WTC11 (cell line): ENCODE data around the gene FBXL7. TPM values are rescaled to one million over a fixed set of nuclear protein-coding genes. Genes with fewer than 3 reads are reported as not detected.

Experiments used
- ATAC-seq: fragments of 200-7000 bp; cut with Tn5 transposase; 2 replicates; pipeline ENCODE4 v1.10.0; 2021; ENCODE audit warnings: mild to moderate bottlenecking, moderate library complexity
- CTCF ChIA-PET: fragments of 300-600 bp; sonication (Branson Sonifier 250); formaldehyde crosslinking; loops from one replicate; lab custom pipeline; 2021; ENCODE audit warnings: antibody characterized with exemption; lab: Charles Lee
- POLR2A ChIA-PET: fragments of 350-600 bp; sonication (Branson Sonifier 250); formaldehyde crosslinking; loops from one replicate; lab custom pipeline; 2021; ENCODE audit warnings: antibody characterized with exemption; lab: Charles Lee
- DNase-seq: peaks from one replicate; pipeline ENCODE4 v3.0.0; 2021; ENCODE audit warnings: low spot score
- H3K27ac Mint-ChIP-seq: 2 replicates; pipeline ENCODE4 v1.8.0; 2021; ENCODE audit warnings: mixed read lengths
- H3K27me3 Mint-ChIP-seq: 2 replicates; pipeline ENCODE4 v1.8.0; 2021; ENCODE audit warnings: low read depth, mild to moderate bottlenecking, moderate library complexity, mixed read lengths
- H3K36me3 Mint-ChIP-seq: 2 replicates; pipeline ENCODE4 v1.8.0; 2021; ENCODE audit warnings: mixed read lengths
- H3K4me1 Mint-ChIP-seq: 2 replicates; pipeline ENCODE4 v1.8.0; 2022; ENCODE audit warnings: mixed read lengths
- H3K4me3 Mint-ChIP-seq: 2 replicates; pipeline ENCODE4 v1.8.0; 2021; ENCODE audit warnings: mild to moderate bottlenecking, moderate library complexity, mixed read lengths
- H3K9me3 Mint-ChIP-seq: 2 replicates; pipeline ENCODE4 v1.8.0; 2021; ENCODE audit warnings: mixed read lengths
- CREB1 ChIP-seq: sonication (generic); formaldehyde crosslinking; IDR thresholded peaks from 2 replicates; pipeline ENCODE4 v1.8.0; 2023; ENCODE audit warnings: mild to moderate bottlenecking, missing genetic modification reagents
- CREM ChIP-seq: sonication (generic); formaldehyde crosslinking; IDR thresholded peaks from 2 replicates; pipeline ENCODE4 v1.8.1; 2022; ENCODE audit warnings: mild to moderate bottlenecking, missing genetic modification reagents, moderate library complexity
- ETV6 ChIP-seq: sonication (generic); formaldehyde crosslinking; IDR thresholded peaks from 2 replicates; pipeline ENCODE4 v1.8.1; 2022; ENCODE audit warnings: mild to moderate bottlenecking, missing genetic modification reagents
- FOXP1 ChIP-seq: sonication (generic); formaldehyde crosslinking; IDR thresholded peaks from 2 replicates; pipeline ENCODE4 v1.8.0; 2022; ENCODE audit warnings: missing genetic modification reagents, mild to moderate bottlenecking, moderate library complexity, borderline replicate concordance
- GRHL2 ChIP-seq: fragments of 250-450 bp; sonication (Bioruptor Pico); IDR thresholded peaks from 2 replicates; pipeline ENCODE4 v1.8.0; 2022; ENCODE audit warnings: mild to moderate bottlenecking, moderate library complexity; ENCODE audit not compliant: insufficient replicate concordance, severe bottlenecking
- HMGA2 ChIP-seq: fragments of 250-450 bp; sonication (Bioruptor Pico); IDR thresholded peaks from 2 replicates; pipeline ENCODE4 v1.4.0; 2021; ENCODE audit warnings: mild to moderate bottlenecking, moderate library complexity
- HMGXB4 ChIP-seq: sonication (generic); formaldehyde crosslinking; IDR thresholded peaks from 2 replicates; pipeline ENCODE4 v1.8.1; 2023; ENCODE audit warnings: mild to moderate bottlenecking, moderate library complexity, missing genetic modification reagents
- IRF2 ChIP-seq: sonication (generic); formaldehyde crosslinking; IDR thresholded peaks from 2 replicates; pipeline ENCODE4 v1.8.0; 2022; ENCODE audit warnings: low read depth, missing genetic modification reagents, borderline replicate concordance
- NFATC4 ChIP-seq: fragments of 250-450 bp; sonication (Bioruptor Pico); IDR thresholded peaks from 2 replicates; pipeline ENCODE4 v1.9.0; 2021; ENCODE audit warnings: mild to moderate bottlenecking
- STAT6 ChIP-seq: sonication (generic); formaldehyde crosslinking; conservative IDR thresholded peaks from 2 replicates; pipeline ENCODE4 v1.8.1; 2023; ENCODE audit warnings: mild to moderate bottlenecking, low read depth, missing genetic modification reagents, moderate library complexity
- TCF7 ChIP-seq: sonication (generic); formaldehyde crosslinking; IDR thresholded peaks from 2 replicates; pipeline ENCODE4 v1.8.0; 2022; ENCODE audit warnings: mild to moderate bottlenecking, low read depth, missing genetic modification reagents, moderate library complexity
- ZBTB21 ChIP-seq: sonication (generic); formaldehyde crosslinking; IDR thresholded peaks from 2 replicates; pipeline ENCODE4 v1.8.1; 2023; ENCODE audit warnings: mild to moderate bottlenecking, missing genetic modification reagents, borderline replicate concordance
- ZNF219 ChIP-seq: sonication (generic); formaldehyde crosslinking; IDR thresholded peaks from 2 replicates; pipeline ENCODE4 v1.8.0; 2023; ENCODE audit warnings: missing genetic modification reagents, mild to moderate bottlenecking, borderline replicate concordance
- ZNF232 ChIP-seq: sonication (generic); formaldehyde crosslinking; IDR thresholded peaks from 2 replicates; pipeline ENCODE4 v1.8.0; 2022; ENCODE audit warnings: mild to moderate bottlenecking, missing genetic modification reagents
- ZNF423 ChIP-seq: fragments of 250-450 bp; sonication (Bioruptor Pico); IDR thresholded peaks from 2 replicates; pipeline ENCODE4 v2.1.2; 2022; ENCODE audit warnings: mild to moderate bottlenecking, moderate library complexity
- total RNA-seq: library from RNA; stranded (reverse); gene quantifications from 3 replicates; pipeline ENCODE4 v1.2.3, GENCODE V29; 2021
- TF ChIP-seq, protein P1 (sequence below): fragments of 250-450 bp; sonication (Bioruptor Pico); IDR thresholded peaks from 2 replicates; pipeline ENCODE4 v1.9.0; 2021; ENCODE audit warnings: mild to moderate bottlenecking

FBXL7 gene
- total RNA-seq, 1 experiment from 2014 or later, result 13.8 TPM

DNA sequence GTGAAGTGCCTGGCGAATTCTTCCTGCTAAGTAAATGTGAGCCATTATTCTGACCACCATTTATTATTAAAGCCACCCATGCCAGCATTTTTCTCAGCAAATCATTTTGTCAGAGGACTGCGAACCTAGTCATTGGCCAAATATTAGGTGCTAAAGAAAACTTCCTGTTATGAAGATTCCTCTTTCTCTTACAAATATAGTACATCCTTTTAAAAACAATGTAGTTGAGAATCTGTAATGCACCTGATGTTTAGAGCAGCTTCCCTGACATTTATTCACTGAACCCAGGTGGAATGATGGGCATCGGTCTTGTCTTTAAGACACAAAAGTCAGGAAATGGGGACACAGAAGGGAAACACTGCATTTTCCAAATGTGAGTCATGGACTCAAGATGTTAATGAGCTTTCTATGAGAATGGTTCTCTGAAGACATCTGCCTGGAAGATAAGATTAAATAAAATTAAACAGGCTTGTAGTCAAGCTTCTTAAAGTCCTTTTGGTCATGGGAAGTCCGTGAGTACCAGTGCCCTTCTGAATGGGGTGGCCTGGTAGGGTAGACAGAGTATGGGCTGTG is 290.6 kb downstream of the FBXL7 start (continued):
- TF ChIP-seq STAT6 (CRISPR knock-in tag), result no peak

DNA sequence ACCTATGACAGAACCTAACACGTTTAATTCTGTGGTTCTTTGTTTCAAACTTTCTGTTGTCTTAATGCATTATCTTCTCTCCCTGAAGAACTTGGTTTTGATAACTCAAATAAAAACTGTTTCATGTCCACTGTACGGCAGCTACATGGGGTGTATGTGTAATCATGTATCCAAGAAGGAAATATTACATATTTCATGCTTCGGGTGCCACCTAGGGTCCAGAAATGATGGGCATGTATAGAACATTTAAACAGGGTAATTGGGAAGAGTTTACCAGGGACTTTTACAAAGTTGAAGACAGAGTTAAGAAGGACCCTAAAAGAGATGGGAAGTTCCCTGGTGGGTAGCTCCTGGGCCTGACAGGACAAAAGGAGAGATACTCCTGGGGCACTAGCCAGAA is 291.3 kb downstream of the FBXL7 start:
- Mint-ChIP-seq H3K27ac (no peak overlapping the region), H3K4me3 (no peak overlapping the region), H3K27me3 (no peaks in the 10 kb centered on the region), H3K4me1 (peaks cover 30% of the 10 kb centered on the region), H3K9me3 (peaks cover 12% of the 10 kb centered on the region), H3K36me3 (peaks cover 7% of the 10 kb centered on the region)
- TF ChIP-seq IRF2 (CRISPR knock-in tag), result no peak
- no peak for TF ChIP-seq TCF7 (CRISPR knock-in tag)
- TF ChIP-seq CREB1 (CRISPR knock-in tag), result no peak
- TF ChIP-seq, protein P1, sequence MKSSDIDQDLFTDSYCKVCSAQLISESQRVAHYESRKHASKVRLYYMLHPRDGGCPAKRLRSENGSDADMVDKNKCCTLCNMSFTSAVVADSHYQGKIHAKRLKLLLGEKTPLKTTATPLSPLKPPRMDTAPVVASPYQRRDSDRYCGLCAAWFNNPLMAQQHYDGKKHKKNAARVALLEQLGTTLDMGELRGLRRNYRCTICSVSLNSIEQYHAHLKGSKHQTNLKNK (CRISPR knock-in tag), result no peak
- TF ChIP-seq CREM (CRISPR knock-in tag), result no peak
- TF ChIP-seq ZNF219 (CRISPR knock-in tag), result no peak
- TF ChIP-seq ZBTB21, result no peak
- TF ChIP-seq NFATC4 (CRISPR knock-in tag), result no peak
- no peak for TF ChIP-seq ZNF232
- TF ChIP-seq HMGA2 (CRISPR knock-in tag), result no peak
- no peak for TF ChIP-seq GRHL2 (CRISPR knock-in tag)
- no peak for TF ChIP-seq ETV6 (CRISPR knock-in tag)
- no peak for TF ChIP-seq FOXP1 (CRISPR knock-in tag)
- TF ChIP-seq ZNF423 (CRISPR knock-in tag), result no peak
- CTCF ChIA-PET, result no interaction called here
- ATAC-seq (no peak), DNase-seq (no peak)
- POLR2A ChIA-PET, result no interaction called here

- Mint-ChIP-seq H3K27ac (no peak overlapping the region), H3K36me3 (peaks cover 11% of the 10 kb centered on the region), H3K4me3 (no peak overlapping the region), H3K9me3 (peaks cover 17% of the 10 kb centered on the region), H3K27me3 (no peaks in the 10 kb centered on the region), H3K4me1 (peaks cover 35% of the 10 kb centered on the region)
- DNase-seq (no peak), ATAC-seq (no peak)
- CTCF ChIA-PET, result interaction anchor here (1.2 kb wide), 1 partner anchor 109 kb away, joined by 3 read pairs; no protein-coding TSS in a partner anchor
- POLR2A ChIA-PET, result no interaction called here
- TF ChIP-seq HMGXB4 (CRISPR knock-in tag), result no peak
- no peak for TF ChIP-seq IRF2 (CRISPR knock-in tag)
Measured at GRCh38 chr5:15791859-15792258, 291.9 kb downstream of the FBXL7 start.
